Adrenal gland (tissue), 5 donors: ENCODE results near the gene HOTAIR.

Experiments
- CTCF ChIP-seq, 6 experiments: fragments of 450-650 bp in 4 of 6; fragments of 200-600 bp in 2 of 6; sonication (generic) in 1 of 6; IDR thresholded peaks; 1 replicate in 5 of 6; 2 replicates in 1 of 6; pipeline versions ENCODE4 v1.5.1 to v1.8.0; 2016 to 2021; ENCODE audit warnings: antibody characterized with exemption in 6 of 6, mild to moderate bottlenecking in 2 of 6, moderate library complexity in 1 of 6
- POLR2A ChIP-seq, 2 donors: fragments of 450-650 bp; IDR thresholded peaks; one replicate each; pipeline ENCODE4 v1.6.1; 2017; ENCODE audit warnings: antibody characterized with exemption in 2 of 2, mild to moderate bottlenecking in 2 of 2, moderate library complexity in 1 of 2
- donor health status: DM: no; HTN: no; CAD: no.

DNA sequence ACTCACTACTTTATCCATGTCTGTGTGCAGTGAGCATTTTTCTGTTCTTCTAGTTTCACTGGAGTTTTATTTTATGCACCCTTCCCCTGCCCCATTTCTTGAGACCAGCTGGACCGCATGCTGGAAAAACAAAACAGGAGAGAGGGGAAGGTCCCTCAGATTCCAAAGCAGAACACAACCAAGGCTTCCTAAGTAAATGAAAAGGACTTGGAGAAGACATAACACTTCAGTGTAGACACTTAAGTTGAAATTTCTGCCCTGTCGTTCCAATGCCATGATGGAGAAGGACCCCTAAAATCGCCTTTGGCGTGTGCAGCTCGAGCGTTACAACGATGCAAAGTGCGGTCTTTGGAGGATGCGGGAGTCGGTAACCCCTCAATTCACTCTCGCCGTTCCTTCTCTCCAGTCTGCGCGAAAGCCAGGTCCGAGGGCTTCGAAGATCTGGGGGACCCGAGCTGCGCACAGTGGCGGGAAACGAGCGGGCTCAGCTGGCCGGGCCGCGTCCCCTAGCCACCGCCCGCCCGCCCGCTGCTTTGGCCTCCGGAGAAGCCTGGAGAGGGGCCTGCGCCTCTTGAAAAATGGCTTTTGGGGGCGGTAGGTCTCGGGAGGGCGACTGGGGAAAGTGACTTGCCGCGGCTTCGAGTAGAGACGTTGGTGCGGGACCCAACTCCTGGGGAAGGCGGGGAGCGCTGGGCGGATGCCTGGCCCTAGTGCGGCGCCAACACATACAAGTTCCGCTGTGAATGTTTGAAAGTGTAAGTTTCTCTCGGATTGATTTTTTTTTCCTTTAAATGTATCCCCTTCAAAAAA is 47.3 kb downstream of the HOTAIR start:
- TF ChIP-seq POLR2A (IDR thresholded peaks at IDR 0.05) (no peak), CTCF (IDR thresholded peaks at IDR 0.05) (no peak)
